LNCaP clone FGC (cell line): ENCODE results near the gene WDR64.
"Not testable (repeated sequence)": the region's sequence is repeated elsewhere in the genome, so short reads cannot be mapped to it uniquely, and the experiment has no call there.

ENCODE experiments used
- DNase-seq: peaks from one replicate; pipeline ENCODE4 v3.0.0-alpha.2; 2011; ENCODE audit warnings: low read depth
- H3K4me3 ChIP-seq: 2 replicates; pipeline ENCODE4 v1.5.1; 2011; ENCODE audit warnings: mild to moderate bottlenecking, low read depth, low read length, control low read depth
- TF ChIP-seq, protein P1 (sequence below): IDR thresholded peaks from 2 replicates; pipeline ENCODE4 v1.5.1; 2012; ENCODE audit warnings: mild to moderate bottlenecking; ENCODE audit not compliant: control insufficient read depth, insufficient read depth; ENCODE audit errors: extremely low read depth

The WDR64 gene

DNA sequence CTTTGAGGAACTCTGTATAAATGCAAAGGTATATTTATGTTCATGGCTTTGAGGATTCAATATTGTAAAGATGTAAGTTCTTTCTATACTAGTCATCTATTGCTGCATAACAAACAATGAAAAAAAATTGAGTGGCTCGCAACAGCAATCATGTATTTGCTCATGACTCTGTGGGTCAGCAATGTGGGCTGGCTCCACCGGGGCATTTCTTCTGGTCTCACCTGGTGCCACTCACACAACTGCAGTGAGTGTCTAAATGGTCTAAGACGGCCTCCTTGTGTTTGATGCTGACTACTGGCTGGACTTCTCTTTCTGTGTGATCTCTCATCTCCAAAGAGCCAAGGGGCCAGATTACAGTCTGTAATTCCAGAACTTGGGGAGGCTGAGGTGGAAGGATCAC, 150.8 kb downstream of the WDR64 start:
- DNase-seq: no peak
- TF ChIP-seq, protein P1, sequence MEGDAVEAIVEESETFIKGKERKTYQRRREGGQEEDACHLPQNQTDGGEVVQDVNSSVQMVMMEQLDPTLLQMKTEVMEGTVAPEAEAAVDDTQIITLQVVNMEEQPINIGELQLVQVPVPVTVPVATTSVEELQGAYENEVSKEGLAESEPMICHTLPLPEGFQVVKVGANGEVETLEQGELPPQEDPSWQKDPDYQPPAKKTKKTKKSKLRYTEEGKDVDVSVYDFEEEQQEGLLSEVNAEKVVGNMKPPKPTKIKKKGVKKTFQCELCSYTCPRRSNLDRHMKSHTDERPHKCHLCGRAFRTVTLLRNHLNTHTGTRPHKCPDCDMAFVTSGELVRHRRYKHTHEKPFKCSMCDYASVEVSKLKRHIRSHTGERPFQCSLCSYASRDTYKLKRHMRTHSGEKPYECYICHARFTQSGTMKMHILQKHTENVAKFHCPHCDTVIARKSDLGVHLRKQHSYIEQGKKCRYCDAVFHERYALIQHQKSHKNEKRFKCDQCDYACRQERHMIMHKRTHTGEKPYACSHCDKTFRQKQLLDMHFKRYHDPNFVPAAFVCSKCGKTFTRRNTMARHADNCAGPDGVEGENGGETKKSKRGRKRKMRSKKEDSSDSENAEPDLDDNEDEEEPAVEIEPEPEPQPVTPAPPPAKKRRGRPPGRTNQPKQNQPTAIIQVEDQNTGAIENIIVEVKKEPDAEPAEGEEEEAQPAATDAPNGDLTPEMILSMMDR: no peak
- H3K4me3 ChIP-seq: no peak overlapping the region

DNA sequence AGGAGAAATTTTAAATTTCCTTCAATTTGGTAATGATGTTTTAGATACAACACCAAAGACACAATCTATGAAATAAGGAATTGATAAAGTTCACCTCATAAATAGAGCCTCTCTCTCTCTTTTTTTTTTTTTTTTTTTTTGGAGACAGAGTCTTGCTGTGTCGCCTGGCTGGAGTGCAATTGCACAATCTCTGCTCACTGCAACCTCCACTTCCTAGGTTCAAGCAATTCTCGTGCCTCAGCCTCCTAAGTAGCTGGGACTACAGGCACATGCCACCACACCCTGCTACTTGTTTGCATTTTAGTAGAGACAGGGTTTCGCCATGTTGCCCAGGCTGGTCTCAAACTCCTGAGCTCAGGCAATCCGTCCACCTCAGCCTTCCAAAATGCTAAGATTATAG, 152.6 kb downstream of the WDR64 start:
- not testable (repeated sequence) for H3K4me3 ChIP-seq

DNA sequence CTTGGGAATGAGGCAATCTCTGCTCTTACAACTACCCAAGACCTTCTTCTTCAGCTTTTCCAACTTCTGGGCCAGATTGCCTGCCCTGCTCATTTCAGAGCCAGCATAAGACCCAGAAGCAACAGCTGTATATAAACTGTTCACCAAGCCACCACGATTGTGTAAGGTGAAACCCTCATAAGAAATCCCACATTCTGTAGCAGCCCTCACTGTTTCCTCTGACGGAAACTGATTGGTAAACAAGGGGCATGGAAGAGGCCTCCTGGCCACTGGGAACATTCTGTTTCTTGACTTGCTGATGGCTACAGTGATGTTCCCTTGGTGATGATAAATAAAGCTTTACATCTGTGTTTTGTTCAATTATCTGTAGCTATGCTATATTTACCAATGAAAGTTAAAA, 156.2 kb downstream of the WDR64 start:
- no peak for DNase-seq
- TF ChIP-seq, protein P1: no peak
- H3K4me3 ChIP-seq: no peak overlapping the region

More for the DNA sequence above, 152.6 kb downstream of the WDR64 start:
- DNase-seq: not testable (repeated sequence)

DNA sequence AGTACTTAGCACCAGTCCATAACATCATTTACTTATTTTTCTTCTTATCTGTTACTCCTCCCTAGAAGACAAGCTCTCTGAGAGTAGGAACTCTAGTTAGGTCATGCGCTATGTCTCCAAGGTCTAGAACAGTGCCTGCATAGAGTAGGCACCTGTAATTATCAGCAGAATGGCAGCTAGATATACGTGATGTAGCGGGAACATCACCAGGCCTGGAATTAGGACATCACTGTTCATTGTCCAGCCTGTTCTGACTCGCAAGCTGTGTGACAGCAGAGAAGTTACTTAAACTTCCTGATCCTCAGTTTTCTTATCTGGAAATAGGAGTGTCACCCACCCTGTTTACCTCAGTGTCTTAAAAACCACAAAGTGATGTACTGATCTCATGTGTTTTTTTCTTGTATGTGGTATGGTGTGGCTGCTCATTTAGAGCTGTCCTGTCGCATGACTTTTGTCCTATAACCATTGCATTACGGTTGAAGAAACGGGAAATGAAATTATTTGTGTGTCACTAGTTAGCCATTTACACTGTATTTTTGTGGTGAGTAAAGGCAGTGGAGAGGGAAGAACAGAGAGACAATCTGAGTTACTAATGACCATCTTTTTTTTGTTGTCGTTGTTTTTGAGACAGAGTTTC, 158.8 kb downstream of the WDR64 start:
- DNase-seq: no peak
- H3K4me3 ChIP-seq: no peak overlapping the region
- TF ChIP-seq, protein P1: no peak

DNA sequence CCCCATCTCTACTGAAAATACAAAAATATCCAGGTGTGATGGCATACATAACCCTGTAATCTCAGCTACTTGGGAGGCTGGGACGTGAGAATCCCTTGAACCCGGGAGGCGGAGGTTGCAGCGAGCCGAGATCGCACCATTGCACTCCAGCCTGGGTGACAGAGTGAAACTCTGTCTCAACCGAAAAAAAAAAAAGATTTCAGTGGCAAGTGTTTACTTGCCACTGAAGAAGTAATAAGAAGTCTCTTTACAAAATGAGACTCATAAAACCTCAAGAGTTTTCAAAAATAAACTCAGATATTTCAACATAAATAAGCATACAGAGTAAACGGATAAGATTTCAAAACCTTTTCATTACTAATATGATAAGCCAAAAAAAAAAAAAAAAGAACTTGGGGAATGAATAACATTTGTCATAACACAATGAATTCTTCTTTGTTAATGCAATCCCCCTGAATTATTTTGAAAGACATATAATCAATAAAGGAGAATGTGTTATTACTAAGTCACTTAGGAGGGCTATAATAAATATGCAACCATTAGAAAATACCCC, 161.8 kb downstream of the WDR64 start:
- no peak overlapping the region for H3K4me3 ChIP-seq
- DNase-seq: no peak
- TF ChIP-seq, protein P1: no peak

DNA sequence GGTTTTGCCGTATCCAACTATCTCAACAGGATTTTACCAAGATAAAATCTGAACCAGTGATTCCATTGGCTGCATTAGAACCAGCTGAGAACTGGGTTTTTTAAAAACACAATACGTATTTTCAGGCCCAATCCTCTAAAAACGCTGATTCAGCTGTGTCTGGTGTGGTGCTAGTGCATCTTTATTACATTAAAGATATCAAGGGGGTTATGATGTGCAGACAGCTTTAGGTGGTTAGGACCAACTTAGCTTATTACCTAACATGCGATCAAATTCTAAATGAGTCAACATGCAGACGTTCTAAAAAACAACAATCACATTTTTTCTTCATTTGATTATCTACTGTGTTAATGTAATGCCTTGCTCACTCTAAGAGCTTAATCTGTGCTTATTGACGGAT, 163.9 kb downstream of the WDR64 start:
- H3K4me3 ChIP-seq: no peak overlapping the region
- DNase-seq: no peak
- TF ChIP-seq, protein P1: no peak

DNA sequence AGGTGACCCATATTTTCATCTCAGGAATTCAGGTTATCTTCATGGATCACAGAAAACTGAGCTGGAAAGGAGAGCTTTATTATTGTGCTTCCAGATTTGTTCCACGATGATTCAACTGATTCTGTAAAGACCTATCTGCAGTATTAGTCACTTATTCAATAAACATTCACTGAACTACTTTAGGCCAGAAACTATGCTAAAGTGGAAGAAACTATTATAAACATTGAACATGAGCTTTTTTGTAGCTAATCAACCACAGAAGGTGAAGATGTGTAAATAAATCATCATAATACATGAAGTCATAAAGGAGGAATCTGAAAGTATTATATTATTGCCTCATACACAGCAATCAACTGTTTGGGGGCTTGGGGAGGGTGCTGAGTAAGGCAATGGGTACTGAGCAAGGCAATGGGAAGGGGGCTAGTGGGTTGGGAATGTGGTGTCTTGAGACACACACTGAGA, 165.3 kb downstream of the WDR64 start:
- TF ChIP-seq, protein P1: no peak
- H3K4me3 ChIP-seq: no peak overlapping the region
- DNase-seq: no peak
